GM21381 (cell line): ENCODE results near the gene MGAT3.

ENCODE experiments used
- ATAC-seq: cut with Tn5 transposase; IDR thresholded peaks from one replicate; pipeline ENCODE4 v1.9.1; 2021; ENCODE audit warnings: mild to moderate bottlenecking, moderate library complexity; ENCODE audit not compliant: unreplicated experiment

MGAT3 gene

DNA sequence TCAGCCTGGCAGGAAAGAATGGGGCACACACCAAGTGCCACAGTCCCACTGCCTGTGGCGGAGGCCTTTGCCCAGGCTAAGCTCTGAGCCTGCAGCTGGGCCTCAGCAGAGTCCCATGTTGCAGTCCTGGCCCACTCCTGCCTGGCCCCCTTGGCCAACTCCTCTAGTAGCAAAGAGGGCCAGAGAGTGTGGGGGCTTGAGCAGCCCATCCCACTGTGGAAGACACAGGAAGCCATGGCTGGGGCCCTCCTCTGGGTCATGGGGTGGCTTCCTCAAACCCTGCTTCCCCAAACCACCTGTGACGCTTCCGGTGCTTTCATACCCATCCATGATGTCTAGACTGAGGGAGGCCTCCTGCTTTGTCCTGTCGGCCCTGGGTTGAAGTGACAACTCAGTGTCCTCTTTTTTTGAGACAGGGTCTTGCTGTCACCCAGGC is 69.9 kb downstream of the MGAT3 start:
- ATAC-seq = no peak

DNA sequence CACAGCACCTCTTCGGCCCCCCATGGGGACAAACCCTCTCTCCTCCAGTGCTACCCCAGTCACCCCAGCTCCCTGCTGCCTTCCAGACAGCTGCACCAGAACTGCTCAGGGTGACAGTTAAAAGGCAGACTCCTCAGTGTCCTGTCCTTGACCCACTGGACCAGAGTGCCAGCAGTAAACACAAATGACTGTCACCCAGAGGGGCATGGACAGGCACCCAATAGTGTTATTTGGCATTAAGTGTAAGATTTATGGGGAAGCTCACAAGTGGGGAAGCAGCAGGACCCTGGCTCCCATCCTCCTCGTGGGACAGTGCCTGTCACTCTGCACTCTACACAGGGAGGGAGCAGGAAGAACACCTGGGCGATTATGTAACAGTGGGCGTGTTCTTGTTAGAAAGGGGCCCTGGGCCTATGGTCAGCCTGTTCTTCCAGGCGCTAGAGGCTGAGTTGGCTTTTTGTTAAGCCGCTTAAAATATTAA is 70.7 kb downstream of the MGAT3 start:
- no peak for ATAC-seq

DNA sequence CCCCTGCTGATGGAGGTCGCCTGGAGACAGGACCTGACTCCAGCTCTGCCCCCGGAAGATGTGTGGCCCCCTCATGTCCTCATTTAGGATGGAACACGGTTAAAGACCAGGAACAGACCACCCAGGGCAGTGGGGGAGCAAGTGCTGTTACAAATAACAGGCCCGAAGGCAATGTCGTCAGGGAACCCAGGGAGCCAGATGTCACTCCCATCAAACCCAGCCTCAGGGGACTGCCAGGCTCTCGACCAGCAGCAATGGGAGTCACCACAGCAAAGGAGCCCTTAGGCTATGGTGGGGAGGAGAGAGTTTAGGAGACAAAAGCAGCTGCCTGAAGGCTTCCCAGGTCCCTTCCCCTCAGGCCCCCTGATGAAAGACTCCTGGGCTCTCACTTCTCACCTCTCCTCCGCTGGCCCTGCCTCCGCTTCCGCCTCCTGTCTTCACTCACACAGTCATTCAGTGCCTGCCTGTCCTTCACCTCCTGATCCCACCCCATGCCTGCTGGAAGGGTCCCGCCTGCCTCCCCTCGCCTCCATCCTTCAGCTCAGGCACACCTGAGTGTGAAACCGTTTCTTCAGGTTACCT is 71.4 kb downstream of the MGAT3 start:
- ATAC-seq = no peak

DNA sequence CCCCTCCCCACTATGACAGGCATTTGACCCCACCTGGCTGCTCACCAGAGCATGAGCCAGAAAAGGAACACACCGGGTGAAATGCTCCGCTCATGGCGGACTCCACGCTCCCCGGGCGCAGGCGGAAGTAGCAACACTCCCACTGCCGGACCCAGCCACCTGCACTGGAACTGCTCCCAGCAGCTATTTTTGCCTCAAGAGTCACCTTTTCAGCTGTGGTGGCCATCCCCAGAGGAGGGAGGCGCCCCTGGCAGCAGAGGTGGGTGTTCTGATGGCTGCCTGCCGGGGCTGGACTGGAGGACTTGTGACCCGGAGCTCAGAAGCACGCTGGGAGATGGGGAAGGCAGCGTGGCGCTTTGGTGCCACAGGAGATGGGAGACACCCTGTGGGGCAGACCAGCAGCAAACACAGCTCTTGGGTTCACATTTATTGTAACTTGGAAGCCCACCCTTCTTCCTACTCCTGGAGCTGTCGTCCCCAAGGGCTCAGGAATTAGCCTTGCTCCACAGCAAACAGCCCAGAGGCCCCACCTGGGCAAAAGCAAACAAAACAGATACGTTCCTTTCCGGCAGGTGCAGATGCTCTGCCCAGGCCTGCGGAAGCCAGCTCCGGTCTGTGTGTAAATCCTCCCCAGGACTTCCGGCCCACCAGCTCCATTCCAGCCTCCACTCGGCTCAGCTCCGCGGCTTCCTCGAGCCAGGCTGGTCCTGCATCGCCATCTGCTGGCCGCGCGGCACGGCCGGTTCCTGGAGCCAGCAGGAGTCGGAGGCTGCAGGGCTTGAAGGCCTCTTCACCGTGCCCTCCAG is 72.1 kb downstream of the MGAT3 start:
- ATAC-seq = no peak

DNA sequence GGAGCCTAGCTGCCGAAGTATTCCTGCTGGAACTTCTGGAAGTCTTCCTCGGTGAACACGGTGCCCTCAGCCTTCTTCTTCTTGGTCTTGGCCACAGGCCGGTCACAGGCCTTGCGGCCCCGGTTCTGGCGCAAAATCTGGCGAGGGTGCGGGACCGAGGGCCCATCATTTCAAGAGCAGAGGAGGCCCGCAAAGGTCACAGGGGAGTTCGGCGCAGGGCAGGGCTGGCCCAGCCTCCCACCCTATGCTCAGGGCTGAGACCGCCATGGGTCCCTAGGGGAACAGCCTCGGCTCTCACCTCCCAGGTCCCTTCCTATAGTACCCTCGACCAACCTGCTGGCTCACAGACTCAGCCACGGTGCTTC is 72.7 kb downstream of the MGAT3 start:
- ATAC-seq = no peak

DNA sequence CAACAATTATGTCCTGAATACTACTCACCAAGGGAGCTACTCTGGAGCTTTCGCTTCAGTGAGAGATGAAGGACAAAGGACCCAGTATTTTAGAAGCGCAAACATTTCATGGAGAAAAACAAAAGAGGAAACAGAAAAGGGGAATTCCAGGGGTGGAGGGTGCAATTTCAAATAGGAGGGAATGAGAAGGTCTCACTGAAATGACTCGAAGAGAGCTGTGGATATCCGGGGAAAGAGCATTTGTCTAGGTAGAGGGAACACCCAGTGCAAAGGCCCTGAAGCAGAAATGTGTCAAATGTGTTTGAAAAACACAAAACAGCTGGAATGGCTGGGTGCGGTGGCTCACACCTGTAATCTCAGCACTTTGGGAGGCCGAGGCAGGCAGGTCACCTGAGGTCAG is 73.3 kb downstream of the MGAT3 start:
- no peak for ATAC-seq

DNA sequence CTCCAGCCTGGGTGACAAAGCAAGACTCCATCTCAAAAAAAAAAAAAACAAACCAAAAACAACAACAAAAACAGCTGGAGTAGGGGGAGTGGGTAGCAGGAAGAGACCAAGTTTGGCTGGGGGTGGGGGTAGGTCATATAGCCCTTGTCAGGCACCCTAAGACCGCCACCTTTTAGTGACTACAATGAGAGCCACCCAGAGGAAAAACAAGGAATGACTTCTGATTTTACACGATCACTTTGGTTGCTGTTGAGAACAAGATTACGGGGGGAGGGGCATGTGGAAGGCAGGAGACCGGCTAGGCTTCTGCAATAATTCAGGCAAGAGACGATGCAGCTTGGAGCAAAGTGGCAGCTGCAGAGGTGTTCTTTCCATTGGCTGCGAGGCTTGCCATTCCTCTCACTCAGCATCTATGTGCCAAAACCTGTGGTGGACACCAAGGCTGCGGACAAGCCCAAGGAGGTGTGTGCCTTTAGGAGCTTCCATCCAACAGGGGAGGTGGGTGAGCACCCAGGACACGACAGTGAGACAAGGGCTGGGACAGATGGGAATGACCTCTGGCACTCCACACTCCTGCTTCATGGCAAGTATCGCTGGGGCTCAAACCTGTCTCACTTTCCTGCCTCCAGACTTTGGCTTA is 74.0 kb downstream of the MGAT3 start:
- ATAC-seq = no peak

DNA sequence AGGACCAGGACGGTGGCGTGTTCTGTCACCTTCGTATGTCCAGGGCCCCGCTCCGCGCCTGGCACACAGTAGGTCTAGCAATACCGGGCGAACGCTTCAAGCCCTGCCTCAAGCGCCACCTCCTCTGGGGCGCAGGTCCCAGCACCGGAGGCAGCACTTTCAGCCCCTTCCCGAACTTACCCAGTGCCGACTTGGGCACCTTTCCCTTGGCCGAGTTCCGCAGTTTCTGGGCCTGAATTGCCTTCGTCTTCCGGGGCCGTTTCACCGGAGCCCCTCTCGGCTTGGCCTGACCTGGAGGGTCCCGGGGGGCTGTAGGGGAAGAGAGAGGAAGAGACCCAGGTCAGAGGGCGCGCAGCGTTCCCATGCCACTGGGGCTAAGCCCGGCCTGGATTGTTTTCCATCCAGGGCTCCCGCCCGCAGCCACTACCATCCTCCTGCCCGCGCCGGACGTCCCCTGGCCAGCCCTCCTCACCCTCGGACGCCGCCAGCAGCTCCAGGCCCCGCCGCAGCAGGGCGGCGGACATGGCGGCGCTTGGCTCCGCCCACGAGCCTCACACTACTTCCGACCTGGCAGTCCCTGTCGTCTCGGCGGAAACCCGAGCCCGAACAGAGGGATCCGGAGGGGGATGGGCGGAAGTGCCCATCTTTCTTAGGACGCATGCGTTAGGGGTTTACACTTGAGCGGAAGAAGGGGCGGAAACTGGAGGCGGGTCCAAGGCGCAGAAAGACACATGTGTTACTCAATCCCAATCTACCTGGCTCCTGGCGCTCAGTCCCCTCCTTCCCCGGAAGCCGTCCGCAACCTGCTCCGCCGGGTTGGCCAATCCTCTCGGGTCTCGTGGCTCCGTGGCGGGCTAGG is 75.6 kb downstream of the MGAT3 start, which contains the start of gene RPS19BP1:
TSS of gene RPS19BP1 (minus strand) at position 534 of the 859 bp plus-strand sequence. CDS start at position 524, 10 bp downstream.
- ATAC-seq = peak; percentile 71

DNA sequence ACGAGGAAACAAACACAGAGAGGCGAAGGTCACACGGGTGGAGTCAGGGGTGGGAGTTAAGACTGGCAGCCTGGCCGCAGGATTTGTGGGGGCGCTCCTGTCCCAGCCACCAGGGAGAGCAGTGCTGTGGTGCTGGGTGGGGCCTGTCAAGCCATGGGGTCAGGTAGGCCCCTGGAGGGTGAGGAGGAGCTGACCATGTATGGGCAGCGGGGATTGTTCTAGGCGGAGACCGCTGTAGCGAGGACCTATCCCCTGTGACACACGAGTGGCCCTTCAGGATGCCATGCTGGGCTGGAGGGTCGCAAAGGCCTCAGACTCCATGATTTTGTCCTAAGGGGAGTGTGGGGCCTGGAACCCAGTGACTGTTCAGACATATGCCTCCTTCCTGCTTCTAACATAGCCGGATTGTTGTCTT is 77.3 kb downstream of the MGAT3 start:
- ATAC-seq = no peak

DNA sequence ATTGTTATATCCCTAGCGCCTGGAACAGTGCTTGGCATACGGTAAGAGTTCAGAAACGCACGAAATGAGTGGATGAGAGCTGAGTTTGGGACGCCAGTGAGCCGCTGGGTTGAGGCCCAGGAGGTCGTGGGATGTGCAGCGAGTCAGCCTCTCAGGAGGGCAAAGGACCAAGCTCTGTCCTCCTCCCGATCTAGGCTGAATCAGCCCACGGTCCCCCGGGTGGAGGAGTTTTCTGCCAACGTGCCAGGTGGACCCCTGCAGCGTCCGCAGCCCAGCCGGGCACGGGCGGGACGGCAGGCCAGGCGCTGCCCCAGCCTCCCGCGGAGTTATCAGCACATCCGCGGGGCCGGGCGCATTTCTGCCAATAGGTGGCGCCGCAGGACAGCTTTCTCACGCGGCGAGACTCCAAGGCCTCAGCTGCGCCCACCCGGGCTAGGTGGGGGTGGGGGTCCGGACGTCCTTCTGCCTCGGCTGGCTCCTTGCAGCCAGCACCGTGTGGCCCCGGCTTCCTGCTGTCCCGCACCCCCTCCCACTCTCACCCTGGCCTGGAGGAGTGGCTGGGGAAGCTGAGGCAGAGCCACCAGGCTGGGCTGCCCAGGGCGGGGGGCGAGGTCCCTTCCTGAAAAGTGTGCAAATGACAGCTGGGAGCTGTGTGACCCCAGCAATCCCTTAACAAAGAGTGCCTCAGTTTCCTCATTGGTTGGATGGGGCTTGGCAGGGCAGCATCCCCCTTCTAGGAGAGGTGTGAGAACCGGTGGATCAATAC is 78.0 kb downstream of the MGAT3 start:
- no peak for ATAC-seq

DNA sequence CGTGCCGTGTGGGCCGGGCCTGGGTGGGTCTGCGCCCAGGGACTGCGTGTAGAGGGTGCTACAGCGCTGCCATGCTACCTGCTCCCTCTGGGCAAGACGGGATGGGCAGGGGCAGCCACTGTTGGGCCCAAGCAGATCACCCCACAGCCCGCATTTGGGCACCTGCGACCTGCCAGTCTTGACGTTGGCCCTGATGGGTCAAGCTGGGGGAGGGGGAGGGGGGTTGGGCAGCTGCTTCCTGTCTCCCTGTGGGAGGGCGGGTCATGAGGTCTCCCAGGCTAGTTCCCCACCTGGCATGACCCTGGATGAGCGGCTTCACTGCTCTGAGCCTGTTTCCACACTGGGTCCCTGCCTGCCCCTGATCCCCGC is 78.5 kb downstream of the MGAT3 start:
- no peak for ATAC-seq

DNA sequence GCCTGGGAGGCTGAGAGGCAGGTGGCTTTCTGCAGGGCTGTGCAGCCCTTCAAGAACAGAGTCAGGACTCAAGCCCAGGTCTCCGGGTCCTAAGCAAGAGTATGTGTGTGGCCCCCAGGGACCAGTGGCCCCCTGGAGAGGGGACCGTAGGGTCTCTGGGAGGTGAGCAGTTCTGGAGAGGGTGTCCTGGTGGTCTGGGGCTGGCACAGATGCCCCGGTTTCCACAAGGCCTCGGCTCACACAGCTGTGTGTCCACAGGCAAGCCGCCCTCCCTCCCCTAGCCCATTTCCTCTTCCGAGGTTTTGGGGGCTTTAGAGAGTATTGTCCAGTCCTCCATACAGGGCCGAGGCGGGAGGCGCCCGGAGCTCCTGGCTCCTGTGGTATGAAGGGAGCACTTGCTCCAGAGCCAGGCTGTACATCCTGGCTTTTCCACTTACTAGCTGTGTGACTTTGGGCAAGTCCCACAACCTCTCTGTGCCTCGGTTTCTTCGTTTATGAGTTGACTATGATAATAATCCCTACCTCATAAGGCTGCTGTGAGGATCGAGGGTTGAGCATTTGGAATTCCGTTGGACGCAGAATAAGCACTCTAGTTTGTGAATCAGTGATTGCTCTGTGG is 79.1 kb downstream of the MGAT3 start:
- ATAC-seq = no peak

DNA sequence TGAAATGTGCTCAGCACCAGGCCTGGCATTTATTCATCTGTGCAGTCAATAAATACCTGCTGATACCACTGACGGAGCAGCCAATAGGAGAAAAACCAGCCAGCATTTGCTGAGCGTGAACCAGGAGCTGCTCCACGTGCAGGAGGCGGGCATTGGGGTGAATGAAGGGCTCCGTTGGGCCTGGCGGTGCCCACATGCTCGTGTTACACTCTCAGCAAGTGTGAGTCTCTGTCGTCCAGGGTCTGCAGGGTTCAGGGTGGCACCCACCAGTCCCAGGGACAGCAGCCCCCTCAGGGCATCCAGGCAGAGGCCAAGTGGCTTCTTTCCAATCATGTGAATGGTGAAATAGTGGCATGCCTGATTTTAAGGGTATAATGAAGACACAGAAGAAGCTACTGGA is 79.9 kb downstream of the MGAT3 start:
- no peak for ATAC-seq

DNA sequence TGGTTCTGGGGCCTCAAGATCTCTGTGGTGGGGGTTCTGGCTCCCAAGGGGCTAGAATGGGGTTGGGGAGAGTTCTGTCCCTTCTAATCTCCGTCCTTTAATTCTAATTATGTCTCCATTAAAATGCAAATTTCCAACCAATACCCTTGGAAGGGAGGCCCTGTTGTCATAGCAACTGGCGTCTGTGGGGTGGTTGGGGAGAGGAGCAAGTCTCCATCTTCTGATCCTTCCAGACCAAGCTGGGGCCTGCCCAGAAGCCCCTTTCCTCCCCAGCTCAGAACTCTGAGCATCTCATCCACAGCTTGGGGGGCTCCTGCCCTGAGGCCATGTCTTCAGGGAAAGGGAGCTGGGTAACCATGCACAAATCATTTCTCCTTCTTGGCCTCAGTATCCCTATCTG is 81.2 kb downstream of the MGAT3 start:
- no peak for ATAC-seq
